ENCODE measurements around the gene DNAJC17.

The DNAJC17 gene

DNA sequence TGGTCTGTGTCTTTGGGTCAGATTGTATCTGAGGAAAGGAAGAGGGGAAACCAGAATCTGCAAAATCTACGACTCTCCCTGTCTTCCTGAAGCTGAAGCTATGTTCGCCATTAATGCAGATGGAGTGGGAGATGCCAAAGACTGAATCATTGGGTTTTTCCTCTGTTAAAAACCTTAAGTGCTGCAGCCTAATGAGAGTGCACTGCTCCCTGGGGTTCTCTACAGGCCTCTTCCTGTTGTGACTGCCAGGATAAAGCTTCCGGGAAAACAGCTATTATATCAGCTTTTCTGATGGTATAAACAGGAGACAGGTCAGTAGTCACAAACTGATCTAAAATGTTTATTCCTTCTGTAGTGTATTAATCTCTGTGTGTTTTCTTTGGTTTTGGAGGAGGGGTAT lies 76.2 kb downstream of the DNAJC17 start:
- DNase-seq: no peak

DNA sequence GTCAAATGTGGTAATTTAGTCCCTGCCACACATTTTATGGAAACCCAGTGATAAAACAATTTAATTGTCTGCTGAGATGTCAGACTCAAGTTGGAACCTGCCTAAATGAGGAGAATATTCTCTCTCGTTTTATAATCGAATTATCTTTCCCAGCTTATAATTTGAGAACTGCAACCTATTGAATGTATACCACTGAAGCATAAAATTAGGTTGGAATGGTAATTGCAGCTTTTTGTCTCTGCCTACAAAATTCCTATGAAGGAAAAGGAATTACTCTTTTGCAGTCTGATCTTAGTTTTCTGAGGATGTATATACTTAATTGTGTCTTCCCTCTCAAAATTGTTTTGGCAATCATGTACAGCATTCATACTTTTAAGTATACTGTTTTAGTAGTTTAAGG lies 83.4 kb downstream of the DNAJC17 start:
- no peak for DNase-seq

DNA sequence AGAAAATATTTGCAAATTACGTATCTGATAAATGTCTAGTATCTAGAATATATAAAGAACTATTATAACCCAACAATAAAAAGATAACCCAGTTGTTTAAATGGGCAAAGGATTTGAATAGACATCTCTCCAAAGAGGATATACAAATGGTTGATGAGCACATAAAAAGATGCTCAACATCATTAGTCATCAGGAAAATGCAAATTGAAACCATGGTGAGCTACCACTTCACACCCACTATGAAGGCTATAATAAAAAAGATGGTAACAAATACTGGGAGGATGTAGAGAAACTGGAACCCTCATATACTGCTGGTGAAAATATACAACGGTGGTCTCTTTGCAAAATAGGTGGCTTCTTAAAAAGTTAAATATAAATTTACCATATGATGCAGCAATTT lies 84.3 kb downstream of the DNAJC17 start:
- DNase-seq: no peak

DNA sequence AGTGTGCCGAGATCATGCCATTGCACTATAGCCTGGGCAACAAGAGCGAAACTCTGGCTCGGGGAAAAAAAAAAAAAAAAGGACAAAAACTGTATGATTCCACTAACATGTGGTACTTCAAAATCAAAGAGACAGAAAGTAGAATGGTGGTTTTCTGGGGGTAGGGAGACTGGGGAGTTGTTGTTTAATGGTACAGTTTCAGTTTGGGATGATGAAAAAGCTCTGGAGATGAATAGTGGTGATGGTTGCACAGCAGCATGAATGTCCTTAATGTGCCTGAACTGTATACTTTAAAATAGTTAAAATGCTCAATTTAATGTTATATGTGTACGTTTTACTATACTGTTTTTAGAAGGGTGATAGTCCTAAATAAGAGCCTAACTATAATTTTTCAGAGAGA lies 84.9 kb downstream of the DNAJC17 start:
- no peak for DNase-seq

DNA sequence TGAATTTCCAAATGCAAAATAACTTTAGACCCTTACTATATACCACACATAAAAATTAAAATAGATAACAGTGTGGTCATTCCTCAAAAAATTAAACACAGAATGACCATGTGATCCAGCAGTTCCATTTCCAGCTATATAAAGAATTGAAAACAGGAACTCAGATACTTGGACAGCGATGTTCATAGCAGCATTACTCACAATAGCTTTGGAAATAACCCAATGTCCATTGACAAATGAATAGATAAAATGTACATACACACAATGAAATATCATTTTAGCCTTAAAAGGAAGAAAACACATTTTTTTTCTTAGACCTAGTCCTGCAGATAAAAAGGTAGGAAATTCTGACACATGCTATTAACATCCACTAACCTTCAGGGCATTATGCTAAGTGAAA lies 85.6 kb downstream of the DNAJC17 start:
- DNase-seq: no peak

DNA sequence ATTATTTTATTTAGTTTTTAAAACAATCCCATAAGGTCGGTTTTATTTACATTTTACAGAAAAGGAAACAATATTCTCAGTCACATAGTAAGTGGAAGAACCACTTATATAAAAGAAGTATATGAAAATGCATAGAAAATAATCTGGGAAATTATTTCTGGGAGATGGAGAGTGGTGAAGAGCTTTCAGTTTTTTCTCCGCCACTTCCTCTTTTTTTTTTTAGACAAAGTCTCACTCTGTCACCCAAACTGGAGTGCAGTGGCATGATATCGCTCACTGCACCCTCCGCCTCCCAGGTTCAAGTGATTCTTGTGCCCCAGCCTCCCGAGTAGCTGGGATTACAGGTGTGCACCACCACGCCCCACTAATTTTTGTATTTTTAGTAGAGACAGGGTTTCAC lies 91.1 kb downstream of the DNAJC17 start:
- DNase-seq: no peak
